Measurements from ENCODE around the gene RTKN.
"Not testable (repeated sequence)": the region's sequence is repeated elsewhere in the genome, so short reads cannot be mapped to it uniquely, and the experiment has no call there.

RTKN gene

GRCh38 chr2:74441690-74442482, at the start of gene RTKN:
RTKN (minus strand) TSS chr2:74441937; CDS start chr2:74441816, 121 bp downstream.
- peak; percentile 49 for DNase-seq

GRCh38 chr2:74489906-74490305, 48.2 kb upstream of the RTKN start:
- no peak for DNase-seq

- DNase-seq: no peak
Measured at GRCh38 chr2:74488643-74489481, 47.1 kb upstream of the RTKN start.

GRCh38 chr2:74486141-74486540, 44.4 kb upstream of the RTKN start:
- DNase-seq: no peak

DNA sequence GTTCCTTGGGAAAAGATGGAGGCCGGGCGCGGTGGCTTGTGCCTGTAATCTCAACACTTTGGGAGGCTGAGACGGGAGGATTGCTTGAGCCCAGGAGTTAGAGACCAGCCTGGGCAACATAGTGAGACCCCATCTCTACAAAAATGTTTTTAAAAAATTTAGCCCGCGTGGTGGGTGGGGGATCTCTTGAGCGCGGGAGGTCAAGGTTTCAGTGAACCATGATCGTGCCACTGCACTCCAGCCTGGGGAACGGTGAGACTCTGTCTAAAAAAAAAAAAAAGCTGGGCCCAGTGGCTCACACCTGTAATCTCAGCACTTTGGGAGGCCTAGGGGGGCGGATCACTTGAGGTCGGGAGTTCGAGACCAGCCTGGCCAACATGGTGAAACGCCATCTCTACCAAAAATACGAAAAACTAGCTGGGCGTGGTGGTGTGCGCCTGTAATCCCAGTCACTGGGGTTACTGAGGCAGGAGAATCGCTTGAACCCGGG, 42.0 kb upstream of the RTKN start:
- DNase-seq: not testable (repeated sequence)

DNA sequence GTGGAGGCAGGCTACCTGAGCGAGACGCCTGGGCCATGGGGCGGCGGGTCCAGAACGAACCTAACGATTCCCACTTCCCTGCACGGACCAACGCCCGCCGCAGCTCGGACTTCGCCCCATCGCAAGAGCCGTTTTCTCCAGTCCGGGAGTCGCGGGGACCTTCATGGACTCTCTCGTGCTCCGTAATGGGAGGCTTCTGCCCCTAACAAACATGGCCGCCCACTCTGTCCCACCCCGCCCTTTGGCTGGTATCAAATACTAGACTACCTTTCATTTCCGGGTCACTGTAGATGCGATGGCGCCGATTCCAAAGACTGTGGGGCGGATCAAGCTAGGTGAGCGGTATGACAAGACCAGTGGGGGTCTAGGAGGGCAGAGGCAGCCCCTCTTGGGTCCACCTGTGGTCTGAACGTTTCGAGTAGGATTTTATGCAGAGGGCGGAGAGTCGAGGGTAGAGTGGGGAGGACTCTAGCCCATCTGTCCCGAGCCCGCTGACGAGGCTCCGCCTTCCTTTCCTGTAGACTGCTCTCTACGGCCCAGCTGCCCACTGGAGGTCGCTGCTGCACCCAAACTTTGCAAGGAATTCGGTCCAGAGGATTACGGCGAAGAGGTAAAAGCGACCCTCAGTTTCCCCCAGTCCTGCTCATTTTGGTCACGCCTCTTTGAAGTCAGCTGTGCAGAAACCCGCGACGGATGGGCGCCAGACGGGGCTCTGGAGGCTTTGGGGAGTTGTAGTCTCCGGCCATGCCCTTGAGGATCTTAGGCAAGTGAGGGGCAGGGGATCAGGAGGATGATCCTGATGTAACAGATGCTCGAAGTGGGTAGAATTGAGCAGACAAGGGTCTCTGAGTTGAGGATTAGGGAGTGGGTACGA, 41.3 kb upstream of the RTKN start, which contains the start of the genes CCDC142 and TTC31:
TSS of gene CCDC142 (minus strand) at position 198 of the 874 bp plus-strand sequence. CDS start at position 37, 161 bp downstream.
TSS of gene TTC31 (plus strand) at position 281 of the 874 bp plus-strand sequence. CDS start at position 296, 15 bp downstream.
- peak; percentile 89 for DNase-seq

GRCh38 chr2:74481961-74482800, 40.4 kb upstream of the RTKN start:
- DNase-seq: no peak

- DNase-seq: no peak
Measured at GRCh38 chr2:74481431-74481830, 39.7 kb upstream of the RTKN start.

DNA sequence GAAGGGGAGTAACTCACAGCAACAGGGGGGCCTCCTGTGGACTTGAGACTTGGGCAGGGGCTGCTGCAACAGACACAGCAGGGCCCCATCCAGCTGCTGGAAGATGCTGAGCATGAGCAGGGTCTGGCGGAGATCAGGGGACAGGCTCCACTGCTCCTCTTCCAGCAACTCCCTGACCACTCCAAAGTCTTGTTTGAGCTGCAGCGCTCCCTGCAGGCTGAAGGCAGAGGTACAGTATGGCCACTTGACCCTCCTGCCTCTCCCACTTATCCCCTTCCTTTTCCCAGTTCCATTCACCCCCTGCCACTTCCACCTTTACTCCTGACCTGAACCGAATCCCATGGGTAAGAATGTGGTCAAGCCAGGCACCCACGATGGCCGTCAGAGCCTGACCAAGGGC, 33.2 kb upstream of the RTKN start:
- no peak for DNase-seq

- no peak for DNase-seq
Measured at GRCh38 chr2:74474481-74474880, 32.7 kb upstream of the RTKN start.

DNA sequence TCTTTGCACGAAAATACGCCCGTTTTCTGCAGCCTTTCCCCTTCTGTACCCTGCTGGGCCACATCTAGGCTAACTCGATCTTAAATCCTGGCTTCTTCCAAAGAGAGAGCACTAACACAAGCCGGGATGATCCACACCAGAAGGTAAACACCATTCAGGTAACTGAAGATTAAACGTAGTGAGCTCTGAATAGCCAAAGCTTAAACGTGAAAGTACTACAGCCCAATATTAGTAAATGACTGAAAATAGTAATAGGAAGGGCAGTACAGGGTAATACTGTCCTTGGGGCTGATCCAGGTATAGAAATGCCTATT, 31.2 kb upstream of the RTKN start:
- no peak for DNase-seq

- peak; percentile 97 for DNase-seq
Measured at GRCh38 chr2:74472086-74472944, 30.6 kb upstream of the RTKN start, which contains the start of gene MRPL53. MRPL53 (minus strand) TSS chr2:74472680; CDS start chr2:74472660, 20 bp downstream.

- DNase-seq: no peak
Measured at GRCh38 chr2:74471332-74472065, 29.8 kb upstream of the RTKN start.

DNA sequence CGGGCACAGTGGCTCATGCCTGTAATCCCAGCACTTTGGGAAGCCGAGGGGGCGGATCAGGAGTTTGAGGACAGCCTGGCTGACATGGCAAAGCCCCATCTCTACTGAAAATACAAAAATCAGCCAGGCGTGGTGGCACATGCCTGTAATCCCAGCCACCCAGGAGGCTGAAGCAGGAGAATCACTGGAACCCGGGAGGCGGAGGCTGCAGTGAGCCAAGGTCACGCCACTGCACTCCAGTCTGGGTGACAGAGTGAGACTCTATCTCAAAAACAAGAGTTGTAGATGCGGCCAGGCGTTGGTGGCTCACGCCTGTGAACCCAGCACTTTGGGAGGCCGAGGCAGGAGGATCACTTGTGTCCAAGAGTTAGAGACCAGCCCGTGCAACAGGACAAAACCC, 29.0 kb upstream of the RTKN start:
- not testable (repeated sequence) for DNase-seq

DNA sequence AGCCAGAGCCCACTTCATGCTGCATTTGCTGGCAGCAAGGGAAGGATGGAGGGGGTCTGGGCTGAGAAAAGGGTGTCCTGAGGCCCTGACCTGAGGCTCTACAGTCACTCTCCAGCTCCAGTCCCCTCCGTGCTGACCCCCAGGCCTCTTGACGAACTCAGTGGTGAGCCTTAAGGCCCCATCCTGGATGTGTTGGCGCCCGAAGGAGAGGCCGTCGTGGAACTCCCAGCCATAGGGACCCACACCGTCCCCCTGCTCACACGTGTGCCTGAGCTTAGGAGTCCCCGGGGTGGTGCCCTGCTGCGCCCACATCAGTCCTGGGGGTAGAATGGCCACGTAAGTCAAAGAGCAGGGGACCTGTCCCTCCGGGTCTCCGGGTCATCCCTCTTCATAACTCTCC, 22.7 kb upstream of the RTKN start:
- DNase-seq: no peak

- no peak for DNase-seq
Measured at GRCh38 chr2:74462786-74463105, 21.0 kb upstream of the RTKN start.

DNA sequence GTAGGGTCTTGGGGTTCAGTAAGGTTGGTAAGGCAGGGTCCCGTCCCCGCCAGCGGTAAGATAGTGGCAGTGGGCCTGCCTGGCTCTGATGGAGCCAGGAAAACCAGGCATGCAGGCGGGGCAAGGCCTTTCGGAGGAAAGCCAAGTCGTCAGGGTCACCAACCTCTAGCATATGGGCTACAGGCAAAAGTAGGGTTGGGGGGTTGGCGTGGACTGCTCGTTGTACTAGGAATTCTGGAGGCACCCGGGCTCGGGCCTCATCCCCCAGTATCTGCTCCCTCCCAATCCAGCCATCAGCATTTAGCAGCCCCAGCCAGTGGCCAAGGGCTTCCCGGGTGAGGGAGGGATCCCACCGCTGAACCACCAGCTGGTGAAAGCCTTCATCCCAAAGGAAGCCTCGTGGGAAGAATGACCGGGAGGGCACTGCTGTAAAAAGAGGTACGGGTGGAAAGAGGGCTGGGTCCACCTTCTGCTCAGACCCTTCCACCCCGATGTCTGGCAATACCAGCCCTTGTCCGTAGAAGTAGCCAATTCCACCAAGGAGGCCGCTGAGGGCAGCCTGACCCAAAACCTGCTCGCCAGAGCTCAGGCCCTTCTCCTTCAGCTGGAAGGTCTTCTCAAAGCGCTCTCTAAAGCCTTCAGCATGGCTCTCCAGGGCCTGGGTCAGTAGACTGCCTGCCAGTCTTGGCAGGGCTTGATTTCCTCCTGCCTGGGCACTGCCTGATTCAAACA, 20.5 kb upstream of the RTKN start:
- DNase-seq: no peak

- no peak for DNase-seq
Measured at GRCh38 chr2:74461187-74462053, 19.7 kb upstream of the RTKN start.
